HepG2 (cell line): ENCODE data around the gene GRK3. TPM values are rescaled to one million over a fixed set of nuclear protein-coding genes. Genes with fewer than 3 reads are reported as not detected.
A peak's percentile ranks its signal among the peaks of the same experiment; 100 is the strongest.

Experiments
- ATAC-seq: fragments of 200-7000 bp; cut with Tn5 transposase; 3 replicates; pipeline ENCODE4 v1.9.1; 2020; ENCODE audit warnings: mild to moderate bottlenecking, moderate library complexity
- BruUV-seq: library from RNA; stranded (reverse); fragments of 400-500 nt; replicated peaks from 2 replicates; lab custom pipeline; 2021; lab: Mats Ljungman, UMichigan
- CTCF ChIA-PET: fragments of 300-600 bp; formaldehyde crosslinking; extraction: SDS; loops from one replicate; lab custom pipeline; 2021; ENCODE audit warnings: low total read pairs, inconsistent platforms, low intra/inter-chr PET ratio; lab: Yijun Ruan, JAX
- POLR2A ChIA-PET: fragments of 350-600 bp; sonication (Branson Sonifier 250); formaldehyde crosslinking; loops from one replicate; lab custom pipeline; 2020; ENCODE audit warnings: antibody characterized with exemption, inconsistent platforms; lab: Yijun Ruan, JAX
- DNase-seq: peaks from one replicate; pipeline ENCODE4 v3.0.0-alpha.2; 2015; ENCODE audit warnings: low spot score
- FAIRE-seq: peaks from 3 replicates; lab custom pipeline; 2011; peaks lifted over from hg19 to GRCh38; lab: Jason Lieb, UNC
- H2AFZ ChIP-seq: one replicate; pipeline ENCODE4 v1.6.1; 2011; ENCODE audit warnings: low read length, inconsistent platforms
- H3K27ac ChIP-seq: fragments of 300-600 bp; 3 replicates; pipeline ENCODE4 v1.8.0; 2011; ENCODE audit warnings: mixed run types, mild to moderate bottlenecking, mixed read lengths, low read length, inconsistent platforms; ENCODE audit not compliant: insufficient read depth; ENCODE audit errors: extremely low read length
- H3K27me3 ChIP-seq, 2 experiments: fragments of 200-600 bp in 1 of 2; 2 replicates in 1 of 2; 3 replicates in 1 of 2; pipeline versions ENCODE4 v1.6.0 to v1.8.0; 2011; ENCODE audit warnings: low read length in 2 of 2, mild to moderate bottlenecking in 2 of 2, moderate library complexity in 2 of 2, inconsistent platforms in 1 of 2; ENCODE audit not compliant: insufficient read depth in 2 of 2, control insufficient read depth in 1 of 2
- H3K36me3 ChIP-seq, 2 experiments: fragments of 200-600 bp in 1 of 2; replicated peaks in 1 of 2; 2 replicates in 1 of 2; 3 replicates in 1 of 2; pipeline versions ENCODE4 v1.5.1 to v1.8.0; 2011; ENCODE audit warnings: low read length in 2 of 2, inconsistent platforms in 1 of 2; ENCODE audit not compliant: insufficient read depth in 2 of 2, control insufficient read depth in 1 of 2
- H3K4me1 ChIP-seq: 2 replicates; pipeline ENCODE4 v1.5.1; 2012; ENCODE audit warnings: low read length, inconsistent platforms; ENCODE audit not compliant: insufficient read depth
- H3K4me2 ChIP-seq: 2 replicates; pipeline ENCODE4 v1.6.0; 2011; ENCODE audit warnings: low read depth, low read length, inconsistent platforms
- H3K4me3 ChIP-seq, 3 experiments: fragments of 200-600 bp in 1 of 3; sonication (generic), shearing (Covaris generic) in 1 of 3; replicated peaks in 1 of 3; 2 replicates each; pipeline ENCODE4 v1.5.1; 2011 to 2016; ENCODE audit warnings: low read length in 3 of 3, inconsistent platforms in 2 of 3, low read depth in 2 of 3, mild to moderate bottlenecking in 2 of 3, control low read depth in 1 of 3, mixed read lengths in 1 of 3; ENCODE audit not compliant: insufficient read depth in 1 of 3
- H3K79me2 ChIP-seq: one replicate; pipeline ENCODE4 v1.6.1; 2011; ENCODE audit warnings: low read length, inconsistent platforms; ENCODE audit not compliant: insufficient read depth
- H3K9ac ChIP-seq: 2 replicates; pipeline ENCODE4 v1.6.0; 2011; ENCODE audit warnings: mild to moderate bottlenecking, low read depth, low read length, inconsistent platforms; ENCODE audit not compliant: insufficient read depth
- H3K9me3 ChIP-seq: 2 replicates; pipeline ENCODE4 v1.5.1; 2012; ENCODE audit warnings: mild to moderate bottlenecking, low read length
- H4K20me1 ChIP-seq: 2 replicates; pipeline ENCODE4 v1.6.0; 2011; ENCODE audit warnings: inconsistent platforms, mild to moderate bottlenecking, low read length, moderate library complexity; ENCODE audit not compliant: insufficient read depth
- ARNT ChIP-seq: fragments of 450-650 bp; IDR thresholded peaks from 2 replicates; pipeline ENCODE4 v1.6.1; 2017
- CHCHD3 ChIP-seq: sonication (generic); formaldehyde crosslinking; IDR thresholded peaks from 2 replicates; pipeline ENCODE4 v1.8.0; 2022; ENCODE audit warnings: mild to moderate bottlenecking, missing genetic modification reagents, moderate library complexity
- NFYC ChIP-seq: IDR thresholded peaks from 2 replicates; pipeline ENCODE4 v1.6.1; 2016; ENCODE audit warnings: missing genetic modification reagents, missing compliant biosample characterization
- RBM39 ChIP-seq: fragments of 200-400 bp; formaldehyde crosslinking; IDR thresholded peaks from one replicate; pipeline ENCODE4 v1.6.1; 2018; ENCODE audit warnings: antibody characterized with exemption, mild to moderate bottlenecking, low read depth, low read length; ENCODE audit not compliant: poor library complexity, severe bottlenecking
- XRCC5 ChIP-seq: fragments of 200-400 bp; formaldehyde crosslinking; optimal IDR thresholded peaks from 2 replicates; pipeline ENCODE3; 2017; ENCODE audit warnings: mild to moderate bottlenecking, low read length
- ZC3H4 ChIP-seq: sonication (generic); formaldehyde crosslinking; IDR thresholded peaks from 2 replicates; pipeline ENCODE4 v1.4.0; 2020; ENCODE audit warnings: missing genetic modification reagents, borderline replicate concordance
- ZNF329 ChIP-seq: sonication (generic); formaldehyde crosslinking; IDR thresholded peaks from 2 replicates; pipeline ENCODE4 v1.9.0; 2021; ENCODE audit warnings: low read depth, mild to moderate bottlenecking, missing genetic modification reagents
- ZNF354B ChIP-seq: sonication (generic); formaldehyde crosslinking; IDR thresholded peaks from 2 replicates; pipeline ENCODE4 v1.8.0; 2022; ENCODE audit warnings: mild to moderate bottlenecking, missing genetic modification reagents
- ZNF615 ChIP-seq: sonication (generic); formaldehyde crosslinking; IDR thresholded peaks from 2 replicates; pipeline ENCODE4 v1.5.0; 2020; ENCODE audit warnings: mild to moderate bottlenecking, missing genetic modification reagents, borderline replicate concordance
- WGBS: methylation state at CpG from one replicate; pipeline ENCODE4 v1.1.6; 2017; ENCODE audit warnings: low lambda C conversion rate; 5-methylcytosine and 5-hydroxymethylcytosine counted together
- in situ Hi-C: cut with HindIII; loops from 2 replicates; pipeline ENCODE4 v1.10.0; 2017; ENCODE audit warnings: low pct_unique_long_range_greater_than_20kb; ENCODE audit not compliant: extremely low pct_ligation_motif_present
- intact Hi-C: fragments of 100-400 bp; cut with micrococcal nuclease; formaldehyde crosslinking; loops from one replicate; pipeline ENCODE4 v1.10.0; 2022; ENCODE audit not compliant: unreplicated experiment
- polyA plus RNA-seq, 8 experiments: library from polyadenylated mRNA; depleted of rRNA in 3 of 8; stranded (reverse) in 7 of 8; unstranded in 1 of 8; fragments of >200 nt; fragmentation: Illumina TruSeq in 4 of 8; extraction: Trizol in 4 of 8; gene quantifications; 2 replicates each; pipeline versions ENCODE4 v1.2.1 to v1.2.3, GENCODE V29; 2011 to 2016; ENCODE audit warnings: low read depth in 4 of 8, missing spikeins in 1 of 8, mixed read lengths in 1 of 8; ENCODE audit not compliant: insufficient read depth in 1 of 8
- total RNA-seq, 5 experiments: library from RNA; depleted of rRNA; stranded (reverse); fragments of >200 nt; fragmentation: Illumina TruSeq; extraction: Trizol; gene quantifications; 2 replicates each; pipeline ENCODE4 v1.2.3, GENCODE V29; 2016; ENCODE audit warnings: low read depth in 1 of 5

The GRK3 gene
- total and polyA plus RNA-seq, 2 of the 13 experiments (the other 11 are each of a cell fraction or from before 2014, with no cell fraction given): 8.5 to 16.7 TPM

DNA sequence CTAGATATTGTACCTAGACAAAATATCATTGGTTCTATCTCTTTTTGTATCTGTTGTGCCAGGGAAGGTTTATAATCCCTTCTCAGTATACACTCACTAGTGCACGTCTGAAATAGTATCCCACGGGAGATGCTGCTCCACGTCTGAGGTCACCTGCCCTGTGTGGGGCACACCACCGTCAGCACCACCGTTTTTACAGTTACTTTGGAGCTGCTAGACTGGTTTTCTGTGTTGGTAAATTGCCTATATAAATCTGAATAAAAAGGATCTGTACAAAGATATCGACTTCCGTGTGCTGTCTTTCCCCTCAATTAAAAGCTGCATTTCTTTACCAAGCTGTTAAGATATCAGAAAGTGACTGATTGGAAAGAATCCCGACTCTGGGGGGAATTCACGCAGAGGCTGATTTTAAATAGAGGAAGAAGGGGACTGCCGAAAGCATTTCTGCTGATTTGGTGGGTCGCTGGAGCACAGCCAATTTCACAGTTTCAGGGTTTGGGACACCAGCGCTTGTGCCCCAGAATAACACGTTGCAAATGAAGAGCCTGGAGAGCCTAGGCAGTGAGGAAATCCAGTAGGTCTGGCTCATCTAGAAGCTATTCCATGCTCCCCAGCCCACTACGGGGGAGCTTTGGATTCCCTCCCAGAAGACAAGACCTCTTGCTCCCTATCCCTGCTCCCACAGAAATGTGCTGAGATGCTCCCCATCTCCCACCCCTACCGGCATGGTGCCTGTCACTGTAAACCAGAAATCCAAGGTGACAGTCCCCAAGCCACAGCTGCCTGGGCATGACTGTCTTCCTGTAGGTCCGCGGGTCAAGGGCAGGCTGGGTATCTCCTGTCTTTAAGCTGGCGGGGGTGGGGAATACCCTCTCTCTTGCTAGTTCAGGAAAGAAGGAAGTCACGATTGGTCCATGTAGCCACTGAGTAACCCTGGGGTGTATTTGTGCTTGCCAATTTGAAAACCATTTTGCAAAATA is 164.8 kb downstream of the GRK3 start (continued):
- TF ChIP-seq RBM39: no peak

DNA sequence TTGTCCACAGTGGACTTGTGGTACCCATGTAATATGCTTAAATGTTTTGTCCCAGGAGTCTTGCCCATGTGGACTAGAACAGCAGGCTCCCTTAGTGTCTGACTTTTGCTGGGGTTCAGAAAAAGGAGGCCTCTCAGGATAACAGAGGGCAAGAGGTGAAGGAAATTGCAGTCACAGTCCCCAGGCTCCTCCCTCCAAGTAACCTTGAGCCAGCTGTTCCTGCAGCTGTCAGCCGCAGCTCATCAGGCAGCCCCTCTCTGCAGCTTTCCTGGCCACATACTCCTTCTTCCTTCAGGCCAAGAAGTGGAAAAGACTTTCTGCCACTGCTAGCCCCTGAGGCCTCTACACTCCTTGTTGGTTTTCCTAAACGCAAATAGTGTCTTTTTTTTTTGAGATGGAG is 171.2 kb downstream of the GRK3 start:
- no peak for TF ChIP-seq XRCC5
- no peak for TF ChIP-seq NFYC (CRISPR knock-in tag)
- TF ChIP-seq ZC3H4 (CRISPR knock-in tag): no peak
- TF ChIP-seq ZNF615: no peak
- no peak for TF ChIP-seq ARNT
- peak; percentile 98 for TF ChIP-seq ZNF329 (CRISPR knock-in tag)
- no peak for TF ChIP-seq ZNF354B
- no peak for TF ChIP-seq CHCHD3
- no TSS peak for BruUV-seq
- no peaks in the 10 kb centered on the region; a peak in 1 of 5 replicates for H3K27me3 ChIP-seq

More for the DNA sequence above, 171.2 kb downstream of the GRK3 start:
- H3K4me1 ChIP-seq: peaks cover 3% of the 10 kb centered on the region
- POLR2A ChIA-PET: no interaction called here
- H3K9ac ChIP-seq: no peak overlapping the region
- FAIRE-seq: no peak
- no peak overlapping the region for H2AFZ ChIP-seq
- CTCF ChIA-PET: no interaction called here
- no peak overlapping the region for H3K4me3 ChIP-seq
- H3K79me2 ChIP-seq: no peaks in the 10 kb centered on the region
- H3K9me3 ChIP-seq: no peaks in the 10 kb centered on the region
- 0% methylated on average over 2 of the region's 2 CpGs for WGBS
- intact Hi-C loops (no loop called here), in situ Hi-C loops (no loop called here)
- no peaks in the 10 kb centered on the region for H4K20me1 ChIP-seq
- no peak overlapping the region for H3K4me2 ChIP-seq
- DNase-seq: no peak
- H3K27ac ChIP-seq: no peak overlapping the region
- no peaks in the 10 kb centered on the region for H3K36me3 ChIP-seq
- ATAC-seq: no peak
